Bronchial epithelial cell (primary cell): ENCODE results near the gene ZNF44. TPM values are rescaled to one million over a fixed set of nuclear protein-coding genes. Genes with fewer than 3 reads are reported as not detected.
A peak's percentile ranks its signal among the peaks of the same experiment; 100 is the strongest.

Experiments
- DNase-seq: peaks from one replicate; pipeline ENCODE4 v3.0.0-alpha.2; 2010; ENCODE audit warnings: low read depth
- FAIRE-seq: peaks from 2 replicates; lab custom pipeline; 2011; peaks lifted over from hg19 to GRCh38; lab: Jason Lieb, UNC
- H3K27me3 ChIP-seq: 2 replicates; pipeline ENCODE4 v1.5.1; 2011; ENCODE audit warnings: low read length; ENCODE audit not compliant: control insufficient read depth, insufficient read depth
- H3K36me3 ChIP-seq: 2 replicates; pipeline ENCODE4 v1.5.1; 2011; ENCODE audit warnings: low read length; ENCODE audit not compliant: control insufficient read depth, insufficient read depth
- H3K4me3 ChIP-seq: 2 replicates; pipeline ENCODE4 v1.5.1; 2011; ENCODE audit warnings: mild to moderate bottlenecking, low read depth, low read length, control low read depth
- CTCF ChIP-seq: IDR thresholded peaks from 2 replicates; pipeline ENCODE4 v1.5.1; 2011; ENCODE audit warnings: mild to moderate bottlenecking, moderate library complexity, low read length, control low read depth, inconsistent platforms; ENCODE audit not compliant: insufficient read depth, severe bottlenecking
- total RNA-seq: library from RNA; depleted of rRNA; stranded (reverse); fragments of >200 nt; gene quantifications from 2 replicates; pipeline ENCODE4 v1.2.1, GENCODE V29; 2014

ZNF44 gene
- total RNA-seq, 1 donor from 2014 or later, result 7.4 TPM

GRCh38 chr19:12230751-12231733, 63.6 kb downstream of the ZNF44 start:
- FAIRE-seq (peak; percentile 66), DNase-seq (peak; percentile 20)
- H3K36me3 ChIP-seq, result no peaks in the 10 kb centered on the region
- H3K4me3 ChIP-seq, result no peak overlapping the region
- no peaks in the 10 kb centered on the region for H3K27me3 ChIP-seq
- TF ChIP-seq CTCF, result no peak

DNA sequence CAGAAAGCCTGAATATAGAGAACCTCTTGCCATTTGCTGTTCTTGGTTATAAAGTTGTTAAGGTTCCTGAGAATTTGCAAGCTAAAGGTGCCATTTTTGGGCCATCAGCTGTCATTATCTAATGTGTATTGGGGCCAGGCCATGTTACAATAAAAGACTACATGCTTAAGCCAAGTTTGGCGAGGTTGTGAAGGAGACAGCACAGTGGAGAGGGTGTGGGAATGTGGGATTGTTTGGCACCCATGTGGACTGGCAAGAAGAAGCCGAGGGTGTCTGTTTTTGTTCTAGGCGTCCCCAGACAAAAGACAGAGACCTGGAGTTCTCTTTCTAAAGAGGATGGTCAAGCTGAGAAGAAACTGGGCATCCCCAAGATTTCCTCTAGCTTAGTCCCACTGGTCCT, 64.7 kb downstream of the ZNF44 start:
- Histone ChIP-seq H3K36me3 (no peaks in the 10 kb centered on the region), H3K4me3 (no peak overlapping the region), H3K27me3 (no peaks in the 10 kb centered on the region)
- DNase-seq (no peak), FAIRE-seq (no peak)
- no peak for TF ChIP-seq CTCF

DNA sequence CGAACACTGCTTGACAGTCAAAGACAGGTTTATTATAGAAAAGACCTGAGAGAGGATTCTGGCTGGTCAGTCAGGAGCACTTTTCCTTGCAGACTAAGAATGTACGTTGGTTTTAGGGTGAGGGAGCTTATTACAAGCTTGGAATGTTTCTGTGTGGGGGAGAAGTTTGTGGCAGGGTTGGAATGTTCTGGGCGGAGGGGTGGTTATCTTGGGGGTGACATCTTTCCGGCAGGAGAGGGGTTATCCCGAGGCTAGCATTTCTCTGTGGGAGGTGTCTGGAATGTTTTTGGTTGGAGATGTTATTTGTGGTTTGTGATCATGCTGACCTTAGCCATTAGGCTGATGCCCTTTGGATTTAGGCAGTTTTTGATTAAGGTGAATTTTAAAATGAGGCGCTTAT, 70.0 kb downstream of the ZNF44 start:
- no peak for FAIRE-seq
- DNase-seq, result no peak
- H3K36me3 ChIP-seq, result no peaks in the 10 kb centered on the region
- H3K27me3 ChIP-seq, result no peaks in the 10 kb centered on the region
- H3K4me3 ChIP-seq, result no peak overlapping the region
- no peak for TF ChIP-seq CTCF

DNA sequence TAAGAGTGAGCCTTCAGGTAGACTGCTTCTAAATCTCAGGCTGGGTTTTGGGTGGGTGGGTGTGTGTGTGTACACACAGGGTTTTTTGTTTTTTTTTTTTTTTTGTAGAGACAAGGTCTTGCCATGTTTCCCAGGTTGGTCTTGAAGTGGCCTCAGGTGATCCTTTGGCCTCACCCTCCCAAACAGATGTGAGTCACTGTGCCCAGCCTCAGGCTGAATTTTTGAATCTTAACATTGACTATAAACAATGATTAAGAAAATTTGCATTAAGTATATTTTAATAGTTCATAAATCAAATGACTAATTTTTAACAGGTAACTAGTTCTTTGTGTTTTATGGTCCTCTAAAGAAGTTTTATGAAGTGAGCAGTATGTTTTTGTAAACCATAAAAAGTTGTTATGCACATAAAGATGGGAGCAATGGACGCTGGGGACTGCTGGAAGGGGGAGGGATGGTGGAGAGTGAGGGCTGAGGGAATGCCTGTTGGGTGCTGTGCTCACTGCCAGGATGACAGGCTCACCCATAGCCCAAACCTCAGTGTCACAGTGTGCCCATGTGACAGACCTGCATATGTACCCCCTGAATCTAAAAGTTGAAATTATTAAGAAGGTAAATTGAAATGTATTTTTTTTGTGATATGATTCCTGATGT, 71.6 kb downstream of the ZNF44 start:
- FAIRE-seq (no peak), DNase-seq (no peak)
- Histone ChIP-seq H3K4me3 (no peak overlapping the region), H3K36me3 (no peaks in the 10 kb centered on the region), H3K27me3 (no peaks in the 10 kb centered on the region)
- no peak for TF ChIP-seq CTCF

Other genes starting within 250 kb of the ZNF44 start
- 0.13 TPM in 1 of 2 replicates, not detected in the other for gene ZNF878, start 241.9 kb downstream of the ZNF44 start, total RNA-seq
- gene ZNF844, start 230.2 kb downstream of the ZNF44 start, total RNA-seq, result 1.6 and 4.1 TPM in 2 replicates
- gene ZNF20, start 154.5 kb downstream of the ZNF44 start, total RNA-seq, result 3.2 and 5.2 TPM in 2 replicates
- 5.0 and 8.7 TPM in 2 replicates for gene ZNF625, start 138.1 kb downstream of the ZNF44 start, total RNA-seq
- gene ZNF136, start 131.8 kb downstream of the ZNF44 start, total RNA-seq, result 4.5 and 5.9 TPM in 2 replicates
- 2.4 and 4.6 TPM in 2 replicates for gene ZNF563, start 38.8 kb upstream of the ZNF44 start, total RNA-seq
- 3.9 and 6.3 TPM in 2 replicates for gene ZNF442, start 70.8 kb upstream of the ZNF44 start, total RNA-seq
- gene ZNF799, start 106.4 kb upstream of the ZNF44 start, total RNA-seq, result 2.6 and 2.7 TPM in 2 replicates
- 2.4 and 3.4 TPM in 2 replicates for gene ZNF443, start 146.1 kb upstream of the ZNF44 start, total RNA-seq
- 0.26 and 0.64 TPM in 2 replicates for gene ZNF709, start 189.9 kb upstream of the ZNF44 start, total RNA-seq